GM12878 (cell line): ENCODE data around the gene CFAP65. TPM values are rescaled to one million over a fixed set of nuclear protein-coding genes. Genes with fewer than 3 reads are reported as not detected.

Source experiments
- ATAC-seq: fragments of 200-7000 bp; cut with Tn5 transposase; 3 replicates; pipeline ENCODE4 v1.9.1; 2020; ENCODE audit warnings: mild to moderate bottlenecking, moderate library complexity
- BruUV-seq: library from RNA; stranded (reverse); fragments of 400-500 nt; replicated peaks from 2 replicates; lab custom pipeline; 2021; lab: Mats Ljungman, UMichigan
- CTCF ChIA-PET: fragments of 300-600 bp; sonication (Branson Sonifier 250); formaldehyde crosslinking; extraction: SDS; loops from one replicate; lab custom pipeline; 2021; ENCODE audit warnings: inconsistent platforms; lab: Yijun Ruan, JAX
- POLR2A ChIA-PET: fragments of 350-600 bp; formaldehyde crosslinking; extraction: SDS; loops from one replicate; lab custom pipeline; 2021; ENCODE audit warnings: inconsistent platforms; lab: Charles Lee
- RAD21 ChIA-PET: fragments of 300-600 bp; sonication (Branson Sonifier 250); formaldehyde crosslinking; loops from one replicate; lab custom pipeline; 2023; ENCODE audit warnings: antibody characterized with exemption; ENCODE audit not compliant: unreplicated experiment; lab: Charles Lee
- SMC1A ChIA-PET: fragments of 300-600 bp; sonication (Branson Sonifier 250); formaldehyde crosslinking; loops from one replicate; lab custom pipeline; 2023; ENCODE audit not compliant: unreplicated experiment, uncharacterized antibody; lab: Charles Lee
- DNase-seq: peaks from one replicate; pipeline ENCODE4 v3.0.0-alpha.2; 2011; ENCODE audit warnings: low read depth, low spot score
- FAIRE-seq: peaks from 3 replicates; lab custom pipeline; 2011; peaks lifted over from hg19 to GRCh38; lab: Jason Lieb, UNC
- H2AFZ ChIP-seq: 2 replicates; pipeline ENCODE4 v1.6.0; 2011; ENCODE audit warnings: low read depth, low read length, control low read depth; ENCODE audit not compliant: control insufficient read depth
- H3K27ac ChIP-seq: 2 replicates; pipeline ENCODE4 v1.5.1; 2011; ENCODE audit warnings: control low read depth; ENCODE audit not compliant: control insufficient read depth, insufficient read depth
- H3K27me3 ChIP-seq, 2 experiments: replicated peaks in 1 of 2; 2 replicates each; pipeline versions ENCODE4 v1.6.0 to v1.6.1; 2011; ENCODE audit warnings: low read length in 1 of 2; ENCODE audit not compliant: control insufficient read depth in 2 of 2, insufficient read depth in 2 of 2
- H3K36me3 ChIP-seq, 2 experiments: 2 replicates each; pipeline ENCODE4 v1.5.1; 2011; ENCODE audit warnings: low read length in 1 of 2; ENCODE audit not compliant: control insufficient read depth in 2 of 2, insufficient read depth in 2 of 2
- H3K4me1 ChIP-seq: 2 replicates; pipeline ENCODE4 v1.6.1; 2011; ENCODE audit warnings: mild to moderate bottlenecking, low read length, moderate library complexity, mixed read lengths; ENCODE audit not compliant: control insufficient read depth, insufficient read depth
- H3K4me2 ChIP-seq: 2 replicates; pipeline ENCODE4 v1.6.0; 2011; ENCODE audit warnings: control low read depth; ENCODE audit not compliant: control insufficient read depth, insufficient read depth
- H3K4me3 ChIP-seq: fragments of 200-600 bp; sonication (generic); 2 replicates; pipeline ENCODE4 v1.5.1; 2016
- H3K79me2 ChIP-seq: 2 replicates; pipeline ENCODE4 v1.6.0; 2011; ENCODE audit warnings: low read length; ENCODE audit not compliant: control insufficient read depth, insufficient read depth
- H3K9ac ChIP-seq: 2 replicates; pipeline ENCODE4 v1.8.0; 2011; ENCODE audit warnings: low read length, control low read depth, mixed read lengths; ENCODE audit not compliant: control insufficient read depth, insufficient read depth
- H3K9me3 ChIP-seq: replicated peaks from 3 replicates; pipeline ENCODE4 v1.5.1; 2011; ENCODE audit warnings: mild to moderate bottlenecking, low read length; ENCODE audit not compliant: control insufficient read depth, insufficient read depth
- H4K20me1 ChIP-seq: 2 replicates; pipeline ENCODE4 v1.6.0; 2011; ENCODE audit not compliant: control insufficient read depth, insufficient read depth
- BCL11A ChIP-seq: IDR thresholded peaks from 2 replicates; pipeline ENCODE4 v1.6.1; 2011; ENCODE audit warnings: low read depth, low read length
- CHD1 ChIP-seq: IDR thresholded peaks from 2 replicates; pipeline ENCODE4 v1.6.1; 2012; ENCODE audit warnings: low read depth, low read length, improper control_type of control experiment
- DPF2 ChIP-seq: fragments of 450-650 bp; IDR thresholded peaks from 2 replicates; pipeline ENCODE4 v1.6.1; 2017; ENCODE audit warnings: mild to moderate bottlenecking
- FOS ChIP-seq: IDR thresholded peaks from 3 replicates; pipeline ENCODE4 v1.6.1; 2011; ENCODE audit warnings: borderline replicate concordance; ENCODE audit not compliant: insufficient read length; ENCODE audit errors: extremely low read depth
- GABPA ChIP-seq: IDR thresholded peaks from 2 replicates; pipeline ENCODE4 v1.6.1; 2014; ENCODE audit warnings: antibody characterized with exemption, low read depth, mild to moderate bottlenecking, inconsistent platforms
- HDAC6 ChIP-seq: fragments of 200-600 bp; sonication (generic); IDR thresholded peaks from one replicate; pipeline ENCODE4 v1.8.0; 2017; ENCODE audit warnings: antibody characterized with exemption; ENCODE audit not compliant: unreplicated experiment
- MYC ChIP-seq: IDR thresholded peaks from 2 replicates; pipeline ENCODE4 v1.6.1; 2011; ENCODE audit warnings: mild to moderate bottlenecking, low read length, moderate library complexity, inconsistent platforms; ENCODE audit not compliant: insufficient read depth, insufficient replicate concordance, insufficient read length, severe bottlenecking
- NR2C2 ChIP-seq: IDR thresholded peaks from 2 replicates; pipeline ENCODE4 v1.6.1; 2011; ENCODE audit warnings: borderline replicate concordance, low read depth; ENCODE audit not compliant: control insufficient read depth, insufficient read length
- PAX5 ChIP-seq: IDR thresholded peaks from 2 replicates; pipeline ENCODE4 v1.6.1; 2011; ENCODE audit warnings: low read depth, low read length, borderline replicate concordance
- PAX8 ChIP-seq: fragments of 450-650 bp; IDR thresholded peaks from 2 replicates; pipeline ENCODE4 v1.6.1; 2017; ENCODE audit warnings: mild to moderate bottlenecking, moderate library complexity
- PML ChIP-seq: IDR thresholded peaks from 2 replicates; pipeline ENCODE4 v1.6.1; 2012; ENCODE audit warnings: low read length, inconsistent platforms
- POLR2AphosphoS2 ChIP-seq: IDR thresholded peaks from 2 replicates; pipeline ENCODE4 v1.6.1; 2011; ENCODE audit warnings: low read depth, mild to moderate bottlenecking, low read length, improper control_type of control experiment, moderate library complexity
- RCOR1 ChIP-seq: conservative IDR thresholded peaks from 2 replicates; pipeline ENCODE4 v1.6.1; 2012; ENCODE audit warnings: low read depth, low read length, improper control_type of control experiment
- SMARCA5 ChIP-seq: fragments of 450-650 bp; IDR thresholded peaks from 2 replicates; pipeline ENCODE4 v1.6.1; 2017; ENCODE audit warnings: mild to moderate bottlenecking
- STAT1 ChIP-seq: fragments of 450-650 bp; conservative IDR thresholded peaks from 2 replicates; pipeline ENCODE4 v1.6.1; 2014; ENCODE audit warnings: antibody characterized with exemption, mild to moderate bottlenecking
- TAF1 ChIP-seq: IDR thresholded peaks from 2 replicates; pipeline ENCODE4 v1.6.1; 2011; ENCODE audit warnings: mild to moderate bottlenecking, low read depth, low read length, borderline replicate concordance
- ZNF207 ChIP-seq: fragments of 450-650 bp; IDR thresholded peaks from 2 replicates; pipeline ENCODE4 v1.6.1; 2014; ENCODE audit warnings: antibody characterized with exemption, mild to moderate bottlenecking, borderline replicate concordance
- ZNF217 ChIP-seq: fragments of 450-650 bp; IDR thresholded peaks from 2 replicates; pipeline ENCODE4 v1.6.1; 2017; ENCODE audit warnings: antibody characterized with exemption, mild to moderate bottlenecking
- WGBS: methylation state at CpG from one replicate; pipeline ENCODE4 v1.1.6; 2016; ENCODE audit warnings: low lambda C conversion rate; ENCODE audit not compliant: insufficient replicate concordance, insufficient coverage; ENCODE audit errors: missing lambda C conversion rate; 5-methylcytosine and 5-hydroxymethylcytosine counted together
- in situ Hi-C: fragments of 300-500 bp; cut with MboI; formaldehyde crosslinking; loops from 9 replicates; pipeline ENCODE4 v1.14.3; 2018; ENCODE audit warnings: mixed read lengths
- intact Hi-C: fragments of 100-400 bp; cut with micrococcal nuclease; formaldehyde crosslinking; loops from one replicate; pipeline ENCODE4 v1.14.2; 2022; ENCODE audit not compliant: unreplicated experiment
- polyA plus RNA-seq, 11 experiments: library from polyadenylated mRNA; depleted of rRNA in 4 of 11; unstranded in 6 of 11; stranded (reverse) in 5 of 11; fragments of >200 nt; fragmentation: Nextera tagmentation in 4 of 11; fragmentation: Illumina TruSeq in 1 of 11; extraction: Ambion mirVana in 4 of 11; extraction: Trizol in 1 of 11; gene quantifications; 1 replicate in 1 of 11; 2 replicates in 10 of 11; pipeline versions ENCODE4 v1.2.1 to v1.2.3, GENCODE V29; 2011 to 2016; ENCODE audit warnings: inconsistent platforms in 2 of 11, missing spikeins in 2 of 11, low read depth in 1 of 11
- total RNA-seq, 4 experiments: library from RNA; depleted of rRNA in 3 of 4; stranded (reverse); fragments of >200 nt in 3 of 4; fragmentation: Illumina TruSeq in 1 of 4; extraction: Trizol in 1 of 4; gene quantifications; 2 replicates each; pipeline versions ENCODE4 v1.2.1 to v1.2.3, GENCODE V29; 2013 to 2021
- TF ChIP-seq, protein P1 (sequence below): fragments of 150-350 bp; IDR thresholded peaks from 2 replicates; pipeline ENCODE4 v1.6.1; 2016; ENCODE audit warnings: low read depth, low read length

Gene CFAP65
- total and polyA plus RNA-seq, 10 of the 15 experiments (the other 5 are each of a cell fraction or from before 2014, with no cell fraction given), result not detected

DNA sequence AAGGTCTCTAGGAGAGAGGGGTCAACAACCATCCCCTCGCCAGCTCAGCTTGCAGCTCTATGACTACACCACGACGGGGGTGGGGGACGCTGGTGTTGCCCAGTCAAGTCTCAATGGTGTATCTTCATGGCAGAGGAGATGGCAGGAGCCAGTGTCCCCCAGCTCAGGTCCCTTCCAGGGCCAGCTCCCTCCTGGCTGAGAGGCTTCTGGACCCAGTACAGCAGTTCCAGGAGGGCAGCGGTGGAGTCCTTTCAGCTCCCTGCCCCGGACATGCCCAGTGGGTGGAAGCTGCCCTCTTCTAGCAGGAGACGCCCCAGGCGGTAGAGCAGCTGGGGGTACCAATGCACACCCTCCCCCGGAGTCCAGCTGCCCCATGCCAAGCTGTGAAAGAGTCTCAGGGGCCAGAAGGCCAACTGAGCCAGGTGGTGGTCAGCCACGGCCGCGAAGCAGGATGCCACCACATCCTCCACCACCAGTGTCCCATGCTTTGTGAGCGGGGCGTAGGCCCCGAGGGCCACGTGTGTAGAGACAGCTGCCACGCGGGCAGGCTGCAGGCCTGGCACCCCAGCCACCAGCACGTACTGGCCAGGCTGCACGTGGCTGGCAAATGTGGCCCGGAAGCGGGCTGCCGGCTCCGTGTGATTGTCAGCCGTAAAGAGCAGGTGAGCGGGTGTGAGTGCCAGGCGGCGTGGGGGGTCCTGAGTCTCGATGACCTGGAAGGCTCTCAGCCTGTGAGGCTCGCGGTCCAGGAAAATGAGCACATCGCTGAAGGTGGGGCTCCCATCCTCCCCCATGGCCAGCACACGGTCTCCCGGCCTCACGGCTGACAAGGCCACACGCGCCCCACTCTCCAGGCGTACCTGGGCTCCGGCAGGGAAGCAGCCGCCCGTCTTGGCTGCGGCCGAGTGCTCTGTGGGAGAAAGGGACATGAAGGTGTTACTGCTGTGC, 13.9 kb upstream of the CFAP65 start:
- in situ Hi-C loops, result loop anchor here (5.0 kb wide), 2 partner anchors 92 to 242 kb away; no protein-coding TSS in a partner anchor
- ChIA-PET CTCF (interaction anchor here (0.7 to 5.2 kb wide), 3 partner anchors 26 to 99 kb away, joined by 3 to 51 read pairs (median 3); no protein-coding TSS in a partner anchor), SMC1A (interaction anchor here (0.8 to 2.0 kb wide), 2 partner anchors 17 to 65 kb away, joined by 3 to 5 read pairs; no protein-coding TSS in a partner anchor), POLR2A (no interaction called here), RAD21 (interaction anchor here (0.7 to 1.2 kb wide), 2 partner anchors 64 to 194 kb away, joined by 3 to 4 read pairs; no protein-coding TSS in a partner anchor)
- FAIRE-seq (no peak), DNase-seq (no peak), ATAC-seq (no peak)
- no peak overlapping the region for H2AFZ ChIP-seq
- no peak overlapping the region for H3K9ac ChIP-seq
- H3K27ac ChIP-seq, result no peak overlapping the region
- no peak overlapping the region for H3K4me2 ChIP-seq
- no peak overlapping the region for H3K4me3 ChIP-seq
- H3K9me3 ChIP-seq, result no peaks in the 10 kb centered on the region
- H3K27me3 ChIP-seq, result peaks cover 19 to 21% of the 10 kb centered on the region in 2 experiments
- TF ChIP-seq ZNF207 (no peak), PAX5 (no peak), ZNF217 (no peak), GABPA (no peak), RCOR1 (no peak), NR2C2 (no peak), HDAC6 (no peak), PAX8 (no peak), SMARCA5 (no peak), FOS (no peak), CHD1 (no peak), STAT1 (no peak), MYC (no peak), DPF2 (no peak), BCL11A (no peak), PML (no peak), POLR2AphosphoS2 (no peak), TAF1 (no peak)
- TF ChIP-seq, protein P1, sequence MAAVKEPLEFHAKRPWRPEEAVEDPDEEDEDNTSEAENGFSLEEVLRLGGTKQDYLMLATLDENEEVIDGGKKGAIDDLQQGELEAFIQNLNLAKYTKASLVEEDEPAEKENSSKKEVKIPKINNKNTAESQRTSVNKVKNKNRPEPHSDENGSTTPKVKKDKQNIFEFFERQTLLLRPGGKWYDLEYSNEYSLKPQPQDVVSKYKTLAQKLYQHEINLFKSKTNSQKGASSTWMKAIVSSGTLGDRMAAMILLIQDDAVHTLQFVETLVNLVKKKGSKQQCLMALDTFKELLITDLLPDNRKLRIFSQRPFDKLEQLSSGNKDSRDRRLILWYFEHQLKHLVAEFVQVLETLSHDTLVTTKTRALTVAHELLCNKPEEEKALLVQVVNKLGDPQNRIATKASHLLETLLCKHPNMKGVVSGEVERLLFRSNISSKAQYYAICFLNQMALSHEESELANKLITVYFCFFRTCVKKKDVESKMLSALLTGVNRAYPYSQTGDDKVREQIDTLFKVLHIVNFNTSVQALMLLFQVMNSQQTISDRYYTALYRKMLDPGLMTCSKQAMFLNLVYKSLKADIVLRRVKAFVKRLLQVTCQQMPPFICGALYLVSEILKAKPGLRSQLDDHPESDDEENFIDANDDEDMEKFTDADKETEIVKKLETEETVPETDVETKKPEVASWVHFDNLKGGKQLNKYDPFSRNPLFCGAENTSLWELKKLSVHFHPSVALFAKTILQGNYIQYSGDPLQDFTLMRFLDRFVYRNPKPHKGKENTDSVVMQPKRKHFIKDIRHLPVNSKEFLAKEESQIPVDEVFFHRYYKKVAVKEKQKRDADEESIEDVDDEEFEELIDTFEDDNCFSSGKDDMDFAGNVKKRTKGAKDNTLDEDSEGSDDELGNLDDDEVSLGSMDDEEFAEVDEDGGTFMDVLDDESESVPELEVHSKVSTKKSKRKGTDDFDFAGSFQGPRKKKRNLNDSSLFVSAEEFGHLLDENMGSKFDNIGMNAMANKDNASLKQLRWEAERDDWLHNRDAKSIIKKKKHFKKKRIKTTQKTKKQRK, result no peak
- WGBS, result 52% methylated on average over 43 of the region's 43 CpGs
- BruUV-seq, result no TSS peak
- H4K20me1 ChIP-seq, result no peaks in the 10 kb centered on the region; the same call in 1 of the 2 replicates
- H3K4me1 ChIP-seq, result no peaks in the 10 kb centered on the region
- intact Hi-C loops, result loop anchor here (5.0 kb wide), 1 partner anchor 242 kb away; no protein-coding TSS in a partner anchor
- no peaks in the 10 kb centered on the region for H3K36me3 ChIP-seq
- H3K79me2 ChIP-seq, result no peaks in the 10 kb centered on the region
